ENCODE measurements around the gene TAC3.

GRCh38 chr12:57046086-57046791 is 29.9 kb upstream of the TAC3 start:
- TF ChIP-seq CTCF (IDR thresholded peaks at IDR 0.05) (no peak), POLR2A (IDR thresholded peaks at IDR 0.05) (no peak), POLR2AphosphoS5 (IDR thresholded peaks at IDR 0.05) (no peak), EP300 (IDR thresholded peaks at IDR 0.05) (no peak)

Data from sigmoid colon (tissue), 4 donors.